ENCODE measurements around the gene SERAC1. TPM values are rescaled to one million over a fixed set of nuclear protein-coding genes. Genes with fewer than 3 reads are reported as not detected.
A peak's percentile ranks its signal among the peaks of the same experiment; 100 is the strongest.

Gene SERAC1
- total RNA-seq, 4 donors from 2014 or later: 6.5 to 15.7 (median 6.8) TPM

DNA sequence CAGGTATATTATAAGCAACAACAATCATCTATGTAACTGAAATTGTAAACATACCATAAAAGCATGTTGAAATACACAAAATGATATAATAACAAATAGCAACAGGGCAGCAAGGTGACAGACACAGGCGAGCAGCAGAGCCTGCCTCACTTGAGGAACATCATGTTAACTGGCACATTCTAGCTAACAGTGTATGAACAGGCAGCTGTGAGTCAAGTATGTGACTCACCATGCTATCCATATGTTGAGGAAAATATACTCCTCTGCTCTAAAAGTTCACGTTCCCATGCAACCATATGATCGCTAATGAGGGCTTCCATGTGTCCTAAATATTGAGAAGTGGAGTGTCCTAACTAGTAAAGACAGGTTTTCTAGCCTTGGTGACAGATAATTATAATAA, 18.4 kb downstream of the SERAC1 start:
- Histone ChIP-seq H3K36me3 (peaks cover 0 to 9% (median 0%) of the 10 kb centered on the region in 3 donors), H3K4me3 (no peak overlapping the region), H3K9me3 (no peaks in the 10 kb centered on the region), H3K4me1 (no peaks in the 10 kb centered on the region), H3K27me3 (no peaks in the 10 kb centered on the region), H3K27ac (no peak overlapping the region)
- TF ChIP-seq POLR2A (IDR thresholded peaks at IDR 0.05): no peak
- TF ChIP-seq, protein P1, sequence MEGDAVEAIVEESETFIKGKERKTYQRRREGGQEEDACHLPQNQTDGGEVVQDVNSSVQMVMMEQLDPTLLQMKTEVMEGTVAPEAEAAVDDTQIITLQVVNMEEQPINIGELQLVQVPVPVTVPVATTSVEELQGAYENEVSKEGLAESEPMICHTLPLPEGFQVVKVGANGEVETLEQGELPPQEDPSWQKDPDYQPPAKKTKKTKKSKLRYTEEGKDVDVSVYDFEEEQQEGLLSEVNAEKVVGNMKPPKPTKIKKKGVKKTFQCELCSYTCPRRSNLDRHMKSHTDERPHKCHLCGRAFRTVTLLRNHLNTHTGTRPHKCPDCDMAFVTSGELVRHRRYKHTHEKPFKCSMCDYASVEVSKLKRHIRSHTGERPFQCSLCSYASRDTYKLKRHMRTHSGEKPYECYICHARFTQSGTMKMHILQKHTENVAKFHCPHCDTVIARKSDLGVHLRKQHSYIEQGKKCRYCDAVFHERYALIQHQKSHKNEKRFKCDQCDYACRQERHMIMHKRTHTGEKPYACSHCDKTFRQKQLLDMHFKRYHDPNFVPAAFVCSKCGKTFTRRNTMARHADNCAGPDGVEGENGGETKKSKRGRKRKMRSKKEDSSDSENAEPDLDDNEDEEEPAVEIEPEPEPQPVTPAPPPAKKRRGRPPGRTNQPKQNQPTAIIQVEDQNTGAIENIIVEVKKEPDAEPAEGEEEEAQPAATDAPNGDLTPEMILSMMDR (IDR thresholded peaks at IDR 0.05): no peak
- DNase-seq: no peak

DNA sequence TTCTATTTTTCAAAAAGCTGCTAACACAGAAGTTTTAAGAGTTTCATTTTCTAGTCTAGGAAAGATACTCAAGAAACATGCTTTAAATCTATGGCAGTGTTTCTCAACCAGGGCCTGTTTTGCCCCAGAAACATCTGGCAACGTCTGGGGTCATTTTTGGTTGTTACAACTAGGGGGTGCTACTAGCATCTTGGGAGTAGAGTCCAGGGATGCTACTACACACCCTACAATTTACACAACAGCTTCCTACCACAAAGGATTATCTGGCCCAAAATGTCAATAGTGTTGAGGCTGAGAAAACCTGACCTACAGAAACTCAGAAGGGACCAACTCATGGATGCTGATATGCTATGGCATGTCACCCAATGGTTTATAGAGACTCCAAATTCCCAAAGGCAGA, 24.4 kb downstream of the SERAC1 start:
- Histone ChIP-seq H3K9me3 (no peaks in the 10 kb centered on the region), H3K27me3 (no peaks in the 10 kb centered on the region), H3K36me3 (peaks cover 0 to 24% (median 0%) of the 10 kb centered on the region in 3 donors), H3K4me1 (no peaks in the 10 kb centered on the region), H3K4me3 (no peak overlapping the region), H3K27ac (no peak overlapping the region)
- TF ChIP-seq, protein P1 (IDR thresholded peaks at IDR 0.05): no peak
- TF ChIP-seq POLR2A (IDR thresholded peaks at IDR 0.05): no peak
- DNase-seq: no peak

DNA sequence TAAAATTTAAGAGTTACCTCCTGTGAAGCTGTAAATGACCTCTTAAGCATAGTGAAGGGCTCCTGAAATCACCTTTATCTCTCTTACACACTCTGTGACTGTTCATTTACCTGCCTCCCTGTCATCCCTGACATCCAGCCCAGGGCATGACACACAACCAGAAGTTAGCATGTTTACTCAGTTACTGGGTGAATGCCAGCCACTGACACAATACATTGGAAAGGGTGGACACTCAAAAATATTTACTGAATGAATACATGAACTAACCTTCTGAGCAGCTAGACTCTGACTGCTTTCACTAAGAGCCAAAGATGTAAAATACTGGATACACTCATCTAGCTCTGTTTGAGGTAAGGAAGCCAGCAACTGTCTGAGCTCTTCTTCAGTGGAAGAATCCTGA, 25.3 kb downstream of the SERAC1 start:
- Histone ChIP-seq H3K27me3 (no peaks in the 10 kb centered on the region), H3K36me3 (peaks cover 0 to 24% (median 0%) of the 10 kb centered on the region in 3 donors), H3K4me1 (no peaks in the 10 kb centered on the region), H3K4me3 (no peak overlapping the region), H3K27ac (no peak overlapping the region), H3K9me3 (no peaks in the 10 kb centered on the region)
- no peak for DNase-seq
- no peak for TF ChIP-seq POLR2A (IDR thresholded peaks at IDR 0.05)
- TF ChIP-seq, protein P1 (IDR thresholded peaks at IDR 0.05): no peak

DNA sequence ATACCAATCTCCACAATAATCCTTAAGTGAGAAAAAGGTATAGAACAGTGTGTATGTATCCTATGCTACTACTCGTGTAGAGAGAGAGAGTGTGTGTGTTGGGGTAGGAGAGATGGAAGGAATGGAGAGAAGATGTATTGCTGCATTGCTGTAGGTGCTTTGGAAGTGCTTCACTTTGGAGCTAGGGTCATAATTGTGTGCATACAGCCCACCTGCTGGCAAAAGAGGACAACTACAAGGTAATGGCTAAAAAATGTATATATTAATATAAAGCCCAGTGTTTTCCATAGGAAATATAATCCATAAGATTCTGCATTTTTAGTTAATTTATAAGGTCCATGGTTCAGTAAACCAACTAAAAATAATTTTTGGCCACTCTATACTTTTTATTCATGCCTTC, 36.1 kb downstream of the SERAC1 start:
- Histone ChIP-seq H3K4me3 (no peak overlapping the region), H3K36me3 (no peaks in the 10 kb centered on the region), H3K27me3 (no peaks in the 10 kb centered on the region), H3K9me3 (no peaks in the 10 kb centered on the region), H3K4me1 (no peaks in the 10 kb centered on the region), H3K27ac (no peak overlapping the region)
- TF ChIP-seq, protein P1 (IDR thresholded peaks at IDR 0.05): peak in 2 of 6 experiments; percentile 15 to 19
- TF ChIP-seq POLR2A (IDR thresholded peaks at IDR 0.05): no peak
- DNase-seq: no peak

DNA sequence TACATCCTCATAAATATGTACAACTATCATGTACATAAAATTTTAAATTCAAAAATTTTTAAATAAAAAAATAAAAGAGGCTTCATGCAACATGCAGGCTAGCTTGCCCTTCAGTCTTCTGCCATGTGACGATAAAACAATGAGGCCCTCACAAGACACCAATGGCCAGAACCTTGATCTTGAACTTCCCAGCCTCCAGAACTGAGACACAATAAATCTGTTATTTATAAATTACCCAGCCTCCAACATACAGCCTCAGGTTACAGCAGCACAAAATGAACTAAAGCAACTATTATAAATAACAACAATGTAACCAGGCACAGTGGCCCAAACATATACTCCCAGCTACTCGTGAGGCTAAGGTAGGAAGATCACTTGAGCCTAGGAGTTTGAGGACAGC, 42.8 kb downstream of the SERAC1 start:
- no peaks in the 10 kb centered on the region for H3K9me3 ChIP-seq
- H3K36me3 ChIP-seq: peaks cover 0 to 12% (median 0%) of the 10 kb centered on the region in 3 donors
- H3K4me1 ChIP-seq: no peaks in the 10 kb centered on the region
- TF ChIP-seq POLR2A (IDR thresholded peaks at IDR 0.05): no peak
- TF ChIP-seq, protein P1 (IDR thresholded peaks at IDR 0.05): no peak
- no peak overlapping the region for H3K27ac ChIP-seq
- H3K27me3 ChIP-seq: no peaks in the 10 kb centered on the region
- no peak for DNase-seq
- H3K4me3 ChIP-seq: no peak overlapping the region

DNA sequence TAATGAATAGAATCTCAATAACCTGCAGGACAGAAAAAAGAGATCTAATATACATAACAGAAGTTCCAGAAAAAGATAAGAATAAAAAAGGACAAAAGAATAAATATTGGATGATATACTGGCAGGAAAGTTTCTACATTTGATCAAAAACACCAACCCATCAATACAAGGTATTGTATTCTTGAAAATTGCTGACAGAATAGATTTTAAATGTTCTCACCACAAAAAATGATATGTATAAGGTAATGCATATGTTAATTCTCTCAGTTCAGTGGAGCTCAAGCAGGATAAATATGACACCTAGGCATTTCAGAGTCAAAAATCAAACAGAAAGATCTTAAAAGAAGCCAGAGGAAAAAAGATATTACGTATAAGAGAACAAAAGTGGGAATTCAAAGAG, 43.8 kb downstream of the SERAC1 start:
- TF ChIP-seq POLR2A (IDR thresholded peaks at IDR 0.05): no peak
- DNase-seq: no peak
- no peaks in the 10 kb centered on the region for H3K9me3 ChIP-seq
- no peak overlapping the region for H3K4me3 ChIP-seq
- peaks cover 0 to 21% (median 0%) of the 10 kb centered on the region in 3 donors for H3K36me3 ChIP-seq
- H3K4me1 ChIP-seq: no peaks in the 10 kb centered on the region
- no peak overlapping the region for H3K27ac ChIP-seq
- no peaks in the 10 kb centered on the region for H3K27me3 ChIP-seq
